HG03342 (cell line): Measurements from ENCODE around the gene MYCBP2.
"Not testable (repeated sequence)": the region's sequence is repeated elsewhere in the genome, so short reads cannot be mapped to it uniquely, and the experiment has no call there.

Source experiments
- ATAC-seq: cut with Tn5 transposase; IDR thresholded peaks from one replicate; pipeline ENCODE4 v1.9.1; 2021; ENCODE audit warnings: mild to moderate bottlenecking, moderate library complexity; ENCODE audit not compliant: unreplicated experiment

Gene MYCBP2

DNA sequence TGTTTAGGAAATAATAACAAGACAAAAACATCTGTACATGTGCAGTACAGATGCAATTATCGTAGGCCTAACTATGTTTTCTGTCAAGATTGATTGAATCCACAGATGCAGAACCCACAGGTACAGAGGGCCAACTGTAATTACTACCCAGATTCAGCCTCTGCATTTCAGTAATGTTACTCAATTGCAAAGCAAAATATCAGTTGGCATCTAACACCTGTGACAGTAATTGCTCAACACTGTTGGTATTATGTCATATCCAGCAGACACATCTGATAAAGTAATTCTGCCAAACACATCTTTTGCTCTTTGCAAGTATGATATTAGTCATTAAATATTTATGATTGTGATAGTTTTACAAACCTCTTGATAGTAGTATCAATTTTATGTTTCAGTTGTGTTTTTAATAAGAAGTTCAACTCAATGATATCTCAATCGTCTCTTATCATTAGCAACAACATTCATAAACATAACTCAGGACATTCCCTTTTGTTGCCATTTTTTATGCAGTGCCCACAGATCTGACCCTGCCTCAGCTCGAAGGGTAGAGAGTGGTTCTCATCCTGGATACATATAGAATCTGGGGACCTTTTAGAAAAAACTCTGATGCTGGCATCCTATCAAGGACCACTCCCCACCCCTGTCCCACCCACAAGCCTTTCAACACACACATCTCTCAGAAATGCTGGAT lies 104.7 kb downstream of the MYCBP2 start:
- no peak for ATAC-seq

DNA sequence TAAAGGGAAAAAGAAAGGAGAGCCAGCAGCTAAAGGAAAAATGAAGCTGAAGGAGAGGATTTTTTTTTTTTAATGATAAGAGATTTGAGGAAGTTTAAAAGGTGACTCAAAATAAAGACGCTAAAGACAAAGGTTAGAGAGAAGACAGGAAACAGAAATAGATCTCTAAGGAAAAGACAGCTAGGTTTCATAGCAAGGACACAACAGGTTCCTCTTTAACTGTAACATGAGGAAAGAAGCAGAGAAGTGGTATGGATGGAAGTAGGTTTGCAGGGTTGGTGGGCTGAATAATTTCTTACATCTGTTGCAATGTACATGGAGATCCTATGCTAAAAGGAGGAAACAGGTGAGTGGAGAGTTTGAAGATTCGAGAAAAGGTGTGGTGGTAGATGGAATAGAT lies 107.5 kb downstream of the MYCBP2 start:
- no peak for ATAC-seq

DNA sequence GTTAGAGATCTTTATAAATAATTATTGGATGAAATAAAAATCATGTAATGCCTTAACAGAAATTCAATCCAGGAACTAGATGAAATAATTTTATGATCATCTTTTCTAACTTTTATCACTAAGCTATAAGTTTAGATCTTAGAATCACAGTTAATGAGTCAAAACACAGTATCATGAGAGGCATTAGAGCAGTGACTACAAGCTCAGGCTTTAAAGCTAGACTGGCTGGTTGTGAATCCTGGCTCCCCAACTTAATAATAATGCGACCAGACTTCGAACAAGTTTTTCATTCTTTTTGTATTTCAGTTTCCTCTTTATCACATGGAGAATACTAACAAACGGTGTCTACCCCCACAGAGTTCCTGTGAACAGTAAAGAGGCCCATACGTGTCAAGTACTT lies 108.6 kb downstream of the MYCBP2 start:
- no peak for ATAC-seq

GRCh38 chr13:77215543-77215942 lies 111.4 kb downstream of the MYCBP2 start:
- ATAC-seq: no peak

GRCh38 chr13:77213644-77214043 lies 113.2 kb downstream of the MYCBP2 start:
- no peak for ATAC-seq

GRCh38 chr13:77207943-77208342 lies 119.0 kb downstream of the MYCBP2 start:
- no peak for ATAC-seq

GRCh38 chr13:77198995-77199394 lies 127.9 kb downstream of the MYCBP2 start:
- not testable (repeated sequence) for ATAC-seq

DNA sequence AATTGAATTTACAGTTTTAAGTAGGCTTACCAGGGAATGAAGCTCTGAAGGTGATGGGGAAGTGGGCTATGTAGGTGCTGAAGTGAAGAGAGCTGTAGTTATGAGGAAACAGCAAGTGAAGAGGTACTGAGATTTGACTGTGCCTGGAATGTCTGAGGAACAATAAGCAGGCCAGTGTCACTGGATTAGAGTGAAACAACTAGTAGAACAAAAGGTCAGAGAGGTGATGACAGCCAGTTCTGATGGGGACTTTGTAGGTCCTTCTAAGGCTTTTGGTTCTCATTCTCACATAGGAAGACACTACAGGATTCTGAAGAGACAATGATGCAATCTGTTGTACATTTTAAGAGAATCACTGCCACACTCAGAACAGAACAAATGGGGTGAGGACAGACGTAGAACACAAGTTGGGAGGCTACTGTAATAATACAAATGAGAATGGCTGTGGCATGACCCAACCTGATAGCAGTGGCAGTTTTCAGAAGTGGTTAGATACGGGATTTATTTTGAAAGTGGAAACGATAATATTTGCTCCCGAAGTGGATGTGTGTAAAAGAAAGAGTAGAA lies 130.8 kb downstream of the MYCBP2 start:
- no peak for ATAC-seq

DNA sequence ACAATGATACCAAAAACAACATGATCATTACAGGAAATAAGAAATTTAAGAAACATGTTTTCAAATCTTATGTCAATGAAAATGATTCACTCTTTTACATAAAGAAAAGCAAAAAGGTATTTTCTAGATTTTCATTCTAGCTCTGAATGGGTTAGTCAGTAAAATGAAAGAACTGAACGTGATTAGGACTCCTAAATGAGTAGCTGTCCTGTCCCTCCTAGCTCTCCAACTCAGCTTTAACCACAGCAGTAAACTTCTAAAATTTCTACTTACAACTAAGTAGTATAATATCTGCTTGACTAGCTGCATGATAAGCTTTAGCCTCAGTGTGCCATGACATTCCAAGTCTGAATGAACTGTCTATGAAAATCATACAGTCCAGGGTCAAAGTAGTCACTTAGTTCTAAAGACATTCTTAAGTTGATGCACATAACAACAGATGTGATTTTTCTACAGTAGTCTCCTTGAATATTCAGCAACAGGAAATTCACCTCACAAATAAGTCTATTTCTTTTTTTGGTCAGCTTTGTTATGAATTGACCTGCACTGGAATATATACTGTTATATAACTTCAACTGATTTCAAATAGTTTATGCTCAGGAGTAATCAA lies 136.4 kb downstream of the MYCBP2 start:
- no peak for ATAC-seq

DNA sequence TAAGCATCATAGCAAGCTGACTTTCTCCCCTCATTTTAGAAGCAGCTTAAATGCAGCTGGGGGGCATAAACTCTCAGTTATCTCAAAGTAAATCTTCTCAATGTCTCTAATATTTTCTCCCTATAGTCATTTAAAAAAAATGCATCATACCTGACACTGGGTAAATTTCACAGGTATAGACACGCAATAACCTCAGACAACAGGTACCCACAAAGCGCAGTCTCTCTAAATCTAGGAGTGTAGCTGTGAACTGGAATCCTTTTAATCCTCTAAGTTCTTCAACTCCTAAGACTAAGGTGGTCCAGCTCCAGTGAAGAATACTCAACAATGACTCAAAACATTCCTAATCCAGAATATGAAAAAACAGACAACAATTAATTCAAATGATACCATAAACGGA lies 141.2 kb downstream of the MYCBP2 start:
- no peak for ATAC-seq

DNA sequence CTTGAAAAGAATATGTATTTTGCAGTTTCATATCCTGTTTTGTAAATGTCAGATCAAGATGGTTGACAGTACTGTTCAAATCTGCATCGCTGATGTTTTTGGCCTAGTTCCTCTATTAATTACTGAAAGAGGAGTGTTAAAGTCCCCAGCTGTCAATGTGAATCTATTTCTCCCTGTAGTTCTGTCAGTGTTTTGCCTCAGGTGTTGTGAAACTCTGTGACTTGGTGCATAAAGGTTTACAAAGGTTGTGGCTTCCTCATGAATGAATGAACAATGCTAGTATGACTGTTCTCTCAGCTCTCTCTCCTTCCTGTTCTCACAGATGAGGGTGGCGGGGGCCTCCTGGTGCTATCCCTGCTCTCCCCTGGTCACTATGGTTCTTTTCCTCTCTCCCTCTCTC lies 142.4 kb downstream of the MYCBP2 start:
- ATAC-seq: peak; percentile 98

GRCh38 chr13:77180011-77180410 lies 146.9 kb downstream of the MYCBP2 start:
- ATAC-seq: no peak

DNA sequence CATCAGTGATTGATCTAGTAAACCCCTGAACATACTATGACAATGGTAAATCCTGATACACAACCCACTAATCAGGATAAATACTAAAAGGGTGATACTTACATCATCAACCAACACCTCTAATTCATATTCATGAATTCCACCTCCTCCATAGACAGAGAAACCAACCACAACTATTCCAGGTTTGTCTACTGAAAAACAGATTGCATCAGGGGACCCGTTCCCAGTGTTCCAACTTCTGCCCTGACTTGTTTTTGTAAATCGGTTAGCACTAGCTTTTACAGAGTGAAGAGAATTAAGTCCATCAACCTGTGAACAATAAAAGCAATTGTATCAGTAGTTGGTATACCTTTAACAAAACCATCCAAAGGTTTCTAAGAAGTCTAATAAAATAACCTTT lies 149.2 kb downstream of the MYCBP2 start:
- no peak for ATAC-seq

DNA sequence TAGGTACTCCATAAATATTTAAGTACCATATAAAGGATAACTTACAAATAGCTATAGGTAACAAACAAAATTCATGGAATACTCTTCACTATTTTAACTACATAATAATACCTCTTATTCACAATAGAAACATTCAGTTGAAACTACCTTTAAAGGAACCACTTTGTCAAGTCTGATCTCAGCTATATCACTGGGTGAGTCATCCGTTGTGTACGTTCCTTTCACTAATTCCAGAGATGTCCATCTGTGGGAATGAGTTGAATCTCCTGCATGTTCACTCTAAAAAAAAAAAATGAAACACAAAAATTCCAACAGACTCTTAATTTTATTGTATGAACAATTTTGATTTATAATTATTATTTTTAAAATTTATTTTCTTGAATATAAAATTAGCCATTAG lies 150.5 kb downstream of the MYCBP2 start:
- ATAC-seq: no peak

- no peak for ATAC-seq
Measured at GRCh38 chr13:77172650-77173049, 154.2 kb downstream of the MYCBP2 start.

- ATAC-seq: no peak
Measured at GRCh38 chr13:77171451-77171850, 155.4 kb downstream of the MYCBP2 start.

DNA sequence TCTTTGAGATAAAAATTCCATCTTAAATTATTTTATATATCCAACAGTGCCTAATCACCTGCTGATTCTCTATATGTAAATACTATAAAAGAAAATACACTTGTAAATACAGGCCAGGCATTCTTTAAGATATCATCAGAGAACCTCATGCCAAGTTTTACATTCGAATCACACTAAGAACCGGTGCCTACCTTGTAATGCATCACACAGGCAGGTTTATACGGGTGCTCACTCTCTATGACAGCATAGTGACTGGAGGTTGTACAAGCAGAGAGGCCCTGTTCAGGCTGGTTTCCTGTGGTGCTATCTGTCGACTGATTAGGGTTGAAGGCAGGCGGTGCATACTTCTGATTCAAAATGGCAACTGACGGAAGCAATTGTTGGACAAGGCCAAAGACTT lies 158.7 kb downstream of the MYCBP2 start:
- no peak for ATAC-seq

- ATAC-seq: no peak
Measured at GRCh38 chr13:77150651-77151050, 176.2 kb downstream of the MYCBP2 start.

DNA sequence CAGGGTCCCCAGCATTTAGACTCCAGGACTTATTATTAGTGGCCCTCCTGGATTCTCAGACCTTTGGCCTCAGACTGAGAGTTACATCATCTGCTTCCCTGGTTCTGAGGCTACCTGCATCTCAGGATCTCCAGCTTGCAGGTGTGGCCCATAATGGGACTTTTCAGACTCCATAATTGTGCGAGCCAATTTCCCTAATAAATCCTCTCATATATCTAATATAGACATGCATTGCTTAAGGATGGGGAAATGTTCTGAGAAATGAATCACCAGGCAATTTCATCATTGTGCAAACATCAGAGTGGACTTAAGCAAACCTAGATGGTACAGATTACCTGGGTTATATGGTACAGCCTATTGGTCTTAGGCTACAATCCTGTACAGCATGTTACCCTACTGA lies 183.5 kb downstream of the MYCBP2 start:
- ATAC-seq: no peak

GRCh38 chr13:77139306-77139705 lies 187.6 kb downstream of the MYCBP2 start:
- ATAC-seq: no peak

GRCh38 chr13:77138813-77139212 lies 188.1 kb downstream of the MYCBP2 start:
- ATAC-seq: no peak

DNA sequence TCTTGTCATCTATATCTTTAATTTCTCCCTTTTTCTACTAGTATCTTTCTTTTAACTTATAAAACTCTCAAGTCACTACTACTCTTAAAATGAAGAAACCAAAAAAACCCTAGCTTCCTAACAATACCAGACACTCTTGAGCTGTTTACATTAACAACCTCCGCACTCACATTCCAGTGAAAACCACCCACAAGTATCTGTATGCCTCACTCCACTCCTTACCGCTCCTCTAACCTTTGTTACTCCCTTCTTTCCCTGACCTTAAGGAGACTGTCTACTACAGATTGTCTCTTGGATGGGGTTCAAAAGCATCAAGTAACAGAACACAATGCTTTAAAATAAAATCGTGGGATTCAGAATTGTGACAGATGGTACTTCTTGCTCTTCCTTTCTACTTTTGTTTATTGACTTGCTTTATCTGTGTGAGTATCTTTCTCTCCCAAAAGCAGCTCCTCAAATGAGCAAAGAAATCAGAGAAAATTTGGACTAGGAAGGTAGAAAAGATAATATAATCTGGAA lies 189.9 kb downstream of the MYCBP2 start:
- ATAC-seq: no peak
